IPS DF 4.7 (cell line): Measurements from ENCODE around the gene MCC.

Experiments
- DNase-seq: peaks from one replicate; pipeline ENCODE4 v3.0.0-alpha.2; 2013; ENCODE audit warnings: low spot score; ENCODE audit errors: extremely low read depth

The MCC gene

DNA sequence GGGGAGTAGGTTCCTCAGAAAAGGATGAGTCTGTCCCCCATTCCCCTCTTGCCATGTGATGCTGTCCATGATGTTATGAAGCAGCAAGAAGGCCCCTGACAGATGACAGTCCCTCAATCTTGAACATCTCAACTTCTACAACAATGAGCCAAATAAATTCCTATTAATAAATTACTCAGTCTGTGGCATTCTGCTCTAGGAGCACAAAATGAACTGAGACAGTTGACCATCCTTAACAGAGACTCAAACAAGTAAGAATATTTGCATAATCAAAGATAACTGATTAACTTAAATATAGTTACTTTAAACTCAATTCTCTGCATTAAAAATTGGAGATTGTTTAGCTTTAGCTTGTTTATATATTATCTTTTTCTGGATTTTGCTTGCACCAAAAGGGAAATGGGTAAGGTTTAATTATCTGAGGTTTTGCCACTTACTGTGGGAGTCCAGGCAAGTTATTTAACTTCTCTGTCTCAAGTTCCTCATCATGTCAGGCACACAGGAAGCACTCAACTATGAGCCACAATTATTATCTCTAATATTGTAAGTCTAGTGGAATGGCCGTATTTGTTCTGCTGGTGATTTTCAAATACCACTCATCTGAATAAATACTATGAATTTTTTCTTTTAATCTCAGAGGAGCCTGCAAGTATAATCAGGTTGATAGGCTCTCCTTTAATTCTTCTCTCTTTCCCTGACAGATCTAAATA lies 216.4 kb downstream of the MCC start:
- DNase-seq, result no peak

DNA sequence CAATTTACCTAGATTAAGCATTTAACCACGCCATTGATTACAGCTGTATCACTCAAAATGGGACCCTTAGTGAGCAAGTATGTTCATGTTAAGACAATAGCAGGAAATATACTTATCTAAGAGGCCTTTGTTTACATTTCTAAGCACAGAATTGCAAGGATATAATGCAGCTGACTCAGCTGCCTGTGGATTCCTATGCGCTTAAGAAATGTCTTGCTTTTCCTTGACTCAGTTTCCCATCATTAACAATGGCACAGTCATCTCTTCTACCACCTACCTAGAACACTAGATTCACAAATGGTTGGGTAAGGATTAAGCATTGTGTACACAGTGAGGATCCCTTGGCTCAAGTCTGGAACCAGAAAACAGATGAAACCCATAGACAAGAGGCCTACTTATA lies 217.2 kb downstream of the MCC start:
- DNase-seq, result no peak

- no peak for DNase-seq
These were observed 218.2 kb downstream of the MCC start for GRCh38 chr5:113270086-113270485.

- DNase-seq, result no peak
These were observed 218.9 kb downstream of the MCC start for GRCh38 chr5:113269023-113269997.

DNA sequence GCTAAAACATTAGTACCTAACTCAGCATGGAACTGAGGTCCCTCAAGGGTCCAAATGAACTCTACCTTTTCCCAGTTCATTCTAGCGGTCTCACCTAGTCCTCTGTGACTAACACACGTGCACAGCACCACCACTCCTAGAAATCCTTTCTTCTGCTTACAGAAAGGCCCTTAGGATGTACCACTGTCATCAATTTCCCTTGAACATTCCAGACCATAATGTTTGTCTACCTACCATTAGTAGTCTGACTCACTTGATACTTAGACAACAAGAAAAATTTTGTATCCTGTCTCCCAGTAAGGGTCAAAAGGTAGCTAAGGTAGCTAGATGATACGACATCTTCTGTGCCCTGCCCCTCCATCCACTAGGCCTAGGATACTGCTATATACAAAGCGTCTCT lies 220.0 kb downstream of the MCC start:
- no peak for DNase-seq

DNA sequence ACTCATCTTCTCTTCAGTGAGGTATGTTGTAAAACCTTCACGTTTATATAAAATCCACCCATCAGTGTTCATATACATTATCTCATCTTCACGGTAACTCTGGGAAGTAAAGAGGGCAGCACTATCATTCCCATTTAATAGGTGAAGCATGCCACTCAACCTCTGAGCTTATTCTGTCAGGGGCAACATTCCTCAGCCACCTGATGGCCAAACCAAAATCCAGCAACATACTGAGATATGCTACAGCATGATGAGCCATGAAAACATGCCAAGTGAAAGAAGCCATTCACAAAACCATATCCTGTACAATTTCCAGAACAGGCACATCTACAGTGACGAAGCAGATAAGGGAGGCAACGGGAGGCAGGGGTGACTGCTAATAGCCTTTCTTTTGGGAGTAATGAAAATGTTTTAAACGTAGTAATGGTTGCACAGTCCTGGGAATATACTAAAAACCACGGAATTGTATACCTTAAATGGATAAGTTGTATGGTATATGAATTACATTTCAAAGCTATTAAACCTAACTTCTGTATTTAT lies 220.8 kb downstream of the MCC start:
- no peak for DNase-seq

DNA sequence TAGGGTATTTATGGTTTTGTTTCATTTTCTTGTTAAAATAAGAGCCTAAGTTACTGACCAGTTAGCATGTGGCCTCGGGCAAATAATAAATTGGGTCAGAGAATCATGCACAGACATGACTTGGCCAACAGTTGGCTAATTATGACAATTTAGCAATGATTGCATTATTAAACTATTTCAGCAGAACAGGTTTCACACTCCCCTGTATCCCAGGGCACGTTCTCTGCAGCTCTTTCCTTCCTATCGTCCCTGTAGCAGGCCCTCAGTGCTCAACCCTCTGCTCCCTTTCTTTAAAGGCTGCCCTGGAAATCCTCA lies 221.4 kb downstream of the MCC start:
- DNase-seq, result no peak

- no peak for DNase-seq
These were observed 221.9 kb downstream of the MCC start for GRCh38 chr5:113266227-113266912.

- DNase-seq, result no peak
These were observed 223.1 kb downstream of the MCC start for GRCh38 chr5:113265190-113265589.

DNA sequence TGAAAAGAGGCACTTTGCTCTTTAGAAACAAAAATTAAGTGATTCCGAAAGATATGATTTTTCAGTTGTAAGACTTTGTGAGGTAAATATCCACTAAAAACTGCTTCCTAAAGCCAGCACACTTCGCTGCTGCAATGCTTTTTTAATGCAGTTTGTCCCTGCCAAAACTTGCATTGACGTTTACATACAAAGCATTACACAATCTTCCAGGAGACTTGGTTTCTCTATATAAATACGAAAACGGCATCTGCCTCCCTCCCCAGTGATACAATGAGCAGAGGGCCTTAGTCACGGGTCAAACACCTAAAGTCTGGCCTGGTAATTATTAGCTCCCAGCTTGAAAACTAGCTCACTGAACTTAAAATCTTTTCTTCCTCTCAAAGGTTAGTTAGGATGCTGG lies 224.2 kb downstream of the MCC start:
- no peak for DNase-seq

DNA sequence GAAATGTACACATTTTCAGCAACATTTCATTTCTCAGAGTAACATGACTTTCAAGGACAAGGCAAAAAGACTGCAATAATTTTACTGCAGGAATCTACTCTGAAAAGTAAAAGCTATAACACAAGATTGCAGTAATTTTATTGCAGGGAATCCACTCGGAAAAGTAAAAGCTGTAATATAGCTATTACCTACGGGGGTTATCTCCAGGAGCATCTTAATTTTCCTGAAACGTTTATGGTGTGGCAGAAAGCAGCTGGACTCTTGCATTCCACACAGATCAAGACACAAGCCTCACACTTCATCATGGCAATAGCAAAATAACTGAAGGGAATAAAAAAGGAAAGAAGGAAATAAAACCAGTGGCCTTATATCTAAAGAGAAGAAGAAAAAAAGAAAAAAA lies 224.7 kb downstream of the MCC start:
- no peak for DNase-seq

DNA sequence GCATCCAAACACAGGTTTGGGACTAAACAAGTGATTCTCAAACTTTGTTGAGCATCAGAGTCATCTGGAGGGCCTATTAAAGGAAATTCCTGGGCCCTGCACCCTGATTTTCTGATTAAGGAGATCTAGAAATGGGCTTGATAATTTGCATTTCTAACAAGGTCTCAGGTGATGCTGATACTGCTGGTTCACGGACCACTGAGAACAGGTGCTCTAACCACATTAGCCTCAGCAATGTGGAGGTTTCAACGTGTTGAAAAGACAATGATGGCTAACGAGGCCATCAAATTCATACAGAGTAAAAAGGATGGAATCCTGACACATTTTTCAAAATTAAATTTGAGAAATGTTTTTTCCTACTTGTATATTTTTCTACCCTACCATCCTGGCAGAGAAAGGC lies 225.6 kb downstream of the MCC start:
- DNase-seq, result no peak

- no peak for DNase-seq
These were observed 229.2 kb downstream of the MCC start for GRCh38 chr5:113259034-113259433.

DNA sequence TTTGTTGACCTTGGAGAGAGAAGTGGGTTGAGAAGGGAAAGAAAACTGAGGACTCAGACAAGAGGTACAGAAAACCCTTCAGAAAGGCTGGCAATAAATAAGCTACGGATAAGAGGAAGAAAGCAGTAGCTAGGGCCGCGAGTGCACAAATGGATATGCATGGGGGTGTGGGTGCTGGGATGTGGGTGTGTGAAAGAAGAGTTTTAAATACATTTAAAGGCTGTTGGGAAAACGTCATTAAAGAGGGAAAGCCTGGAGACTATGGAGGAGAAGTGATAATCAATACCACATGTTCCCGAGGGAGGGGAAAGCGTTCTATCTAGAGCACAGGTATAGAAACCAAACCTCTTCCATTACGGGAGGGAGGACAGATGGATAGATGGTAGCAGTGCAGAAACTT lies 230.7 kb downstream of the MCC start:
- DNase-seq, result no peak

DNA sequence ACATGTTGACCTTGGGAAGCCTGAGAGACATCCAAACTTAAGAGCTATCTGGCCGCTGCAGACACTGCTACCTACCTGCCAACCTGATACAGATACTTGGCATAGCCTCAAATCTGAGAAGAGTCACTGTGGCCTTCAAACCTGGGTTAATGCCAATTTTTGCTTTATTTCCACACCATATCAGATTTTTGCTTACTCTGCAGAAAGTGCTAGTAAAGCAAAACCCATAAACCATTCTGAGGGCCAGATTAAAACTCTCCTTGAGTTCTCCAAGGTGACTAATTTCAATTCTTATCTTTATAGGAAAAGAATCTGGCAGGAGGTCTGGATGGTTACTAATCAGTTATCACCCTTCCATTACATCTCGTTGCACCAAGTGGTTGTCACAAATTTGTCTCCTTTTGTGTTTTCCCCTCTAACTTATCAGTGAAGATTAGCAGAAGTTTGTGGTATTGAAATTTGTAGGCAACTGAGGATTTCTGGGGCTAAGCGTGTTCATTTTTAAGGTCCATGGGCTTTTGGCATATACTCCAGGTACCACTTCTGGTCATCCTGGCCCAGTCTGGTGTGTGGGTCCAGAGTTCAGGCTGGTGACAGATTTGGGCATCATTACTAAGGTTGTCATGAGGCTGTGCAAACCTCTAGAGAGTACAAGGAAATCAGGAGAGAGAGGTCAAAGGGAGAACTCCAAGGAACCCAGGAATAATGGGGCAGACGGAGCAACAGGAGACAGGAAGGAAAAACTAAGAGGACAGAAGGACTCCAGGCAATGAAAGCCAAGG lies 231.4 kb downstream of the MCC start:
- DNase-seq, result no peak

GRCh38 chr5:113255579-113256386 lies 232.5 kb downstream of the MCC start:
- DNase-seq, result no peak

GRCh38 chr5:113255105-113255504 lies 233.1 kb downstream of the MCC start:
- DNase-seq, result no peak

- no peak for DNase-seq
These were observed 235.2 kb downstream of the MCC start for GRCh38 chr5:113253037-113253436.

- DNase-seq, result no peak
These were observed 236.2 kb downstream of the MCC start for GRCh38 chr5:113252066-113252465.

GRCh38 chr5:113250341-113250953 lies 237.8 kb downstream of the MCC start:
- no peak for DNase-seq
